H1 (cell line): ENCODE results near the gene MPZL3. TPM values are rescaled to one million over a fixed set of nuclear protein-coding genes. Genes with fewer than 3 reads are reported as not detected.
A peak's percentile ranks its signal among the peaks of the same experiment; 100 is the strongest.

Source experiments
- CTCF ChIA-PET: fragments of 300-600 bp; sonication (Branson Sonifier 250); formaldehyde crosslinking; loops from one replicate; lab custom pipeline; 2021; ENCODE audit not compliant: partially characterized antibody; lab: Charles Lee
- POLR2A ChIA-PET: fragments of 300-600 bp; sonication (Branson Sonifier 250); formaldehyde crosslinking; loops from one replicate; lab custom pipeline; 2021; ENCODE audit warnings: inconsistent platforms; ENCODE audit not compliant: partially characterized antibody; lab: Charles Lee
- DNase-seq, 2 experiments: peaks; one replicate each; pipeline versions ENCODE4 v3.0.0 to v3.0.0-alpha.2; 2010 to 2022; ENCODE audit warnings: low spot score in 2 of 2, low read depth in 1 of 2, mixed read lengths in 1 of 2
- FAIRE-seq: peaks from 2 replicates; lab custom pipeline; 2011; peaks lifted over from hg19 to GRCh38; lab: Jason Lieb, UNC
- H2AFZ ChIP-seq: 2 replicates; pipeline ENCODE4 v1.8.1; 2012; ENCODE audit warnings: low read length, inconsistent platforms
- H2AK5ac ChIP-seq: 2 replicates; pipeline ENCODE4 v1.6.1; 2013; ENCODE audit warnings: low read depth, low read length
- H2BK120ac ChIP-seq: replicated peaks from 2 replicates; pipeline ENCODE3; 2013; ENCODE audit warnings: low read depth, low read length, inconsistent platforms
- H2BK12ac ChIP-seq: 2 replicates; pipeline ENCODE4 v1.6.1; 2013; ENCODE audit warnings: low read depth, low read length
- H2BK15ac ChIP-seq: 2 replicates; pipeline ENCODE4 v1.6.1; 2013; ENCODE audit warnings: low read length
- H2BK20ac ChIP-seq: 2 replicates; pipeline ENCODE4 v1.6.1; 2013; ENCODE audit warnings: low read length
- H2BK5ac ChIP-seq: 2 replicates; pipeline ENCODE4 v1.6.1; 2013; ENCODE audit warnings: low read depth, low read length
- H3K14ac ChIP-seq: 2 replicates; pipeline ENCODE4 v1.6.1; 2013; ENCODE audit warnings: inconsistent platforms; ENCODE audit not compliant: insufficient read length
- H3K18ac ChIP-seq: 2 replicates; pipeline ENCODE4 v1.6.1; 2013; ENCODE audit warnings: low read length; ENCODE audit errors: extremely low read depth
- H3K23ac ChIP-seq: 2 replicates; pipeline ENCODE4 v1.6.1; 2013; ENCODE audit warnings: inconsistent platforms; ENCODE audit not compliant: insufficient read length
- H3K23me2 ChIP-seq: 2 replicates; pipeline ENCODE4 v1.6.1; 2013; ENCODE audit warnings: low read depth, low read length
- H3K27ac ChIP-seq: 2 replicates; pipeline ENCODE4 v1.6.1; 2011; ENCODE audit warnings: low read depth, low read length, inconsistent platforms
- H3K27me3 ChIP-seq, 4 experiments: replicated peaks in 1 of 4; 1 replicate in 1 of 4; 2 replicates in 3 of 4; pipeline versions ENCODE4 v1.6.1 to v1.8.1; 2011 to 2013; ENCODE audit warnings: low read length in 3 of 4, mild to moderate bottlenecking in 3 of 4, inconsistent platforms in 2 of 4, mixed read lengths in 2 of 4, moderate library complexity in 1 of 4; ENCODE audit not compliant: control insufficient read depth in 3 of 4, insufficient read depth in 3 of 4; ENCODE audit errors: extremely low read depth in 1 of 4
- H3K36me3 ChIP-seq, 4 experiments: 2 replicates each; pipeline versions ENCODE4 v1.6.1 to v1.8.1; 2011 to 2013; ENCODE audit warnings: mild to moderate bottlenecking in 4 of 4, low read length in 3 of 4, moderate library complexity in 2 of 4, control low read depth in 1 of 4, inconsistent platforms in 1 of 4; ENCODE audit not compliant: insufficient read depth in 4 of 4, control insufficient read depth in 2 of 4
- H3K4ac ChIP-seq: replicated peaks from 2 replicates; pipeline ENCODE3; 2013; ENCODE audit warnings: low read length, low read depth, mixed read lengths, inconsistent platforms; ENCODE audit not compliant: insufficient read length
- H3K4me1 ChIP-seq, 4 experiments: replicated peaks in 1 of 4; 1 replicate in 1 of 4; 2 replicates in 3 of 4; pipeline versions ENCODE4 v1.6.1 to v1.8.1; 2011 to 2013; ENCODE audit warnings: low read length in 3 of 4, inconsistent platforms in 2 of 4, mixed read lengths in 1 of 4; ENCODE audit not compliant: insufficient read depth in 4 of 4, control insufficient read depth in 3 of 4
- H3K4me2 ChIP-seq, 2 experiments: 2 replicates each; pipeline versions ENCODE4 v1.6.1 to v1.8.1; 2011 to 2013; ENCODE audit warnings: low read depth in 2 of 2, low read length in 2 of 2, control low read depth in 1 of 2, inconsistent platforms in 1 of 2, mild to moderate bottlenecking in 1 of 2; ENCODE audit not compliant: insufficient read depth in 1 of 2
- H3K4me3 ChIP-seq, 4 experiments: fragments of 200-600, 300-600 bp in 1 of 4; sonication (generic), shearing (Covaris generic), sonication (Bioruptor Twin) in 1 of 4; 2 replicates each; pipeline versions ENCODE4 v1.5.1 to v1.8.1; 2011 to 2016; ENCODE audit warnings: low read length in 4 of 4, low read depth in 3 of 4, control low read depth in 2 of 4, inconsistent platforms in 2 of 4, mild to moderate bottlenecking in 2 of 4, mixed read lengths in 1 of 4, moderate library complexity in 1 of 4; ENCODE audit not compliant: insufficient read depth in 2 of 4; ENCODE audit errors: extremely low read depth in 1 of 4
- H3K56ac ChIP-seq: replicated peaks from 2 replicates; pipeline ENCODE3; 2013; ENCODE audit warnings: low read depth, mild to moderate bottlenecking, mixed read lengths, low read length, inconsistent platforms; ENCODE audit not compliant: insufficient read length
- H3K79me1 ChIP-seq: 2 replicates; pipeline ENCODE4 v1.6.1; 2013; ENCODE audit warnings: low read depth, low read length, control low read depth
- H3K79me2 ChIP-seq, 2 experiments: 2 replicates each; pipeline versions ENCODE4 v1.6.1 to v1.8.1; 2012 to 2013; ENCODE audit warnings: low read length in 2 of 2, mild to moderate bottlenecking in 2 of 2, inconsistent platforms in 1 of 2; ENCODE audit not compliant: insufficient read depth in 2 of 2, control insufficient read depth in 1 of 2
- H3K9ac ChIP-seq, 4 experiments: replicated peaks in 1 of 4; 1 replicate in 1 of 4; 2 replicates in 3 of 4; pipeline versions ENCODE4 v1.6.1 to v1.8.1; 2011 to 2013; ENCODE audit warnings: low read depth in 3 of 4, low read length in 3 of 4, control low read depth in 2 of 4, mild to moderate bottlenecking in 2 of 4, moderate library complexity in 2 of 4, inconsistent platforms in 1 of 4; ENCODE audit errors: extremely low read depth in 1 of 4
- H3K9me3 ChIP-seq, 2 experiments: 2 replicates each; pipeline versions ENCODE4 v1.6.1 to v1.8.1; 2012 to 2013; ENCODE audit warnings: mild to moderate bottlenecking in 2 of 2, moderate library complexity in 2 of 2, control low read depth in 1 of 2, inconsistent platforms in 1 of 2, low read depth in 1 of 2, low read length in 1 of 2, mixed read lengths in 1 of 2; ENCODE audit not compliant: insufficient read depth in 2 of 2
- H4K20me1 ChIP-seq, 2 experiments: replicated peaks in 1 of 2; 2 replicates each; pipeline versions ENCODE3 to v1.8.1; 2011 to 2013; ENCODE audit warnings: inconsistent platforms in 2 of 2, low read length in 2 of 2, mild to moderate bottlenecking in 1 of 2; ENCODE audit not compliant: insufficient read depth in 2 of 2, control insufficient read depth in 1 of 2
- H4K5ac ChIP-seq: 2 replicates; pipeline ENCODE4 v1.6.1; 2013; ENCODE audit warnings: low read length, low read depth, mixed read lengths, inconsistent platforms; ENCODE audit not compliant: insufficient read length
- H4K8ac ChIP-seq: 2 replicates; pipeline ENCODE4 v1.8.0; 2013; ENCODE audit warnings: mild to moderate bottlenecking, moderate library complexity, low read length, inconsistent platforms; ENCODE audit not compliant: insufficient read depth; ENCODE audit errors: extremely low read depth
- H4K91ac ChIP-seq: replicated peaks from 2 replicates; pipeline ENCODE3; 2013; ENCODE audit warnings: low read length, mixed read lengths, inconsistent platforms; ENCODE audit not compliant: insufficient read length
- BCL11A ChIP-seq, 2 experiments: IDR thresholded peaks; one replicate each; pipeline ENCODE4 v1.6.1; 2011; ENCODE audit warnings: low read depth in 2 of 2, low read length in 2 of 2, mild to moderate bottlenecking in 2 of 2
- CREB1 ChIP-seq: IDR thresholded peaks from 2 replicates; pipeline ENCODE4 v1.6.1; 2012; ENCODE audit warnings: inconsistent platforms
- TAF7 ChIP-seq: optimal IDR thresholded peaks from 2 replicates; pipeline ENCODE3; 2011; ENCODE audit warnings: low read depth, mild to moderate bottlenecking, inconsistent platforms, low read length, moderate library complexity, borderline replicate concordance
- WGBS, 2 experiments: shearing (Covaris generic) in 1 of 2; methylation state at CpG; one replicate each; pipeline versions ENCODE4 v1.1.6 to v1.1.7; 2013 to 2015; ENCODE audit warnings: low lambda C conversion rate in 2 of 2, mixed read lengths in 2 of 2, inconsistent platforms in 1 of 2, low coverage in 1 of 2, missing lambda C conversion rate in 1 of 2; ENCODE audit not compliant: insufficient replicate concordance in 2 of 2, insufficient coverage in 1 of 2, insufficient read length in 1 of 2; ENCODE audit errors: extremely low coverage in 1 of 2, missing lambda C conversion rate in 1 of 2; 5-methylcytosine and 5-hydroxymethylcytosine counted together
- polyA plus RNA-seq, 7 experiments: library from polyadenylated mRNA; depleted of rRNA in 3 of 7; stranded (reverse) in 5 of 7; unstranded in 2 of 7; fragments of >200 nt in 5 of 7; fragments of 200-250 nt in 2 of 7; gene quantifications; 1 replicate in 5 of 7; 2 replicates in 1 of 7; 4 replicates in 1 of 7; pipeline versions ENCODE4 v1.2.1 to v1.2.3, GENCODE V29; 2011 to 2013; ENCODE audit warnings: missing spikeins in 2 of 7, mixed read lengths in 2 of 7
- total RNA-seq: library from RNA; stranded (reverse); fragmentation: NEBNext Ultra II Directional; extraction: Animal tissue kit (Norgen Biotek cat#: 25700); gene quantifications from 2 replicates; pipeline ENCODE4 v1.2.1, GENCODE V29; 2021

The MPZL3 gene
- total and polyA plus RNA-seq, 2 of the 8 experiments (the other 6 are each of a cell fraction or from before 2014, with no cell fraction given), result 1.1 to 3.9 TPM

GRCh38 chr11:118252688-118253087 is 523 bp upstream of the MPZL3 start:
- H2AFZ ChIP-seq, result peak overlapping the region; percentile 98; the same call in 1 of the 2 replicates
- H3K4ac ChIP-seq, result no peak overlapping the region
- peaks cover 2% of the 10 kb centered on the region; the same call in 1 of the 2 replicates for H3K23me2 ChIP-seq
- no peak overlapping the region for H3K9ac ChIP-seq
- ChIA-PET CTCF (interaction anchor here (1.2 to 1.7 kb wide), 4 partner anchors 10 to 104 kb away, joined by 3 to 6 read pairs (median 4); no protein-coding TSS in a partner anchor), POLR2A (interaction anchor here (0.5 to 1.2 kb wide), 2 partner anchors 11 to 48 kb away, joined by 3 to 6 read pairs; partner anchors contain the start of gene MPZL2)
- H3K79me2 ChIP-seq, result no peaks in the 10 kb centered on the region
- no peak overlapping the region for H2BK5ac ChIP-seq
- H3K4me2 ChIP-seq, result peak overlapping the region; percentile 70 to 73
- no peak overlapping the region for H2BK20ac ChIP-seq
- H3K27ac ChIP-seq, result no peak overlapping the region; the same call in 1 of the 2 replicates
- H4K8ac ChIP-seq, result no peak overlapping the region
- no peak overlapping the region for H2BK12ac ChIP-seq
- no peak overlapping the region for H3K23ac ChIP-seq
- H3K14ac ChIP-seq, result no peak overlapping the region
- H3K56ac ChIP-seq, result no peak overlapping the region
- H2BK15ac ChIP-seq, result no peak overlapping the region
- no peak overlapping the region for H3K18ac ChIP-seq
- no peak overlapping the region for H2AK5ac ChIP-seq
- no peak overlapping the region for H4K91ac ChIP-seq
- 85% methylated on average over 3 of the region's 3 CpGs; no CpG with 5 or more reads in 1 of the 2 experiments for WGBS, 2 experiments
- no peaks in the 10 kb centered on the region for H3K4me1 ChIP-seq
- no peaks in the 10 kb centered on the region for H3K36me3 ChIP-seq
- FAIRE-seq (no peak), DNase-seq (no peak)
- H4K20me1 ChIP-seq, result no peaks in the 10 kb centered on the region
- H3K9me3 ChIP-seq, result no peaks in the 10 kb centered on the region
- TF ChIP-seq BCL11A (IDR thresholded peaks at IDR 0.05; ENCODE audit: low read depth in 2 of 2, low read length in 2 of 2), result no peak
- TF ChIP-seq CREB1, result no peak
- no peak for TF ChIP-seq TAF7
- H3K79me1 ChIP-seq, result no peaks in the 10 kb centered on the region
- H4K5ac ChIP-seq, result no peak overlapping the region
- peaks cover 0 to 2% (median under 1%) of the 10 kb centered on the region in 4 experiments; a peak in 2 of 7 replicates for H3K27me3 ChIP-seq
- H2BK120ac ChIP-seq, result no peak overlapping the region
- H3K4me3 ChIP-seq, result peak overlapping the region; percentile 83 to 97 (median 90)
